Measurements from ENCODE around the gene DPP3.

DNA sequence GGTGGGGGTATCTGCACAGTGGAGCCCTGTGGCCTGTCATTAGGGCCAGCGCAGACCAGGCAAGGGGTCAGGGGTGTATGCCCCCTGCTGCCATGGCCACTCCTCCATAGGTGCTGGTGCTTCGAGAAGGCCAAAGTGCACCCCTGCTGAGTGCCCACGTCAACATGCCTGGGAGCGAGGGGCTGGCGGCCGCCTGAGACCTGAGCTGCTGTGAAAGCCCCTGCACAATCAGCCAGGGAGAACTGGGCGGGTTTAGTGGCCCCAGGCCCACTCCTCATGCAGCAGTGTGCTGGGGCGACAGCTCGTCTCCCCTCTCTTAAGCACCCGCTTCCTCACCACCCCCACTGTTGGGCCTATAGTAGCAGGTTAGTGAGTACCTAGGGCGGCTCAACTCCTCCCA lies 51.6 kb downstream of the DPP3 start:
- TF ChIP-seq, protein P1, sequence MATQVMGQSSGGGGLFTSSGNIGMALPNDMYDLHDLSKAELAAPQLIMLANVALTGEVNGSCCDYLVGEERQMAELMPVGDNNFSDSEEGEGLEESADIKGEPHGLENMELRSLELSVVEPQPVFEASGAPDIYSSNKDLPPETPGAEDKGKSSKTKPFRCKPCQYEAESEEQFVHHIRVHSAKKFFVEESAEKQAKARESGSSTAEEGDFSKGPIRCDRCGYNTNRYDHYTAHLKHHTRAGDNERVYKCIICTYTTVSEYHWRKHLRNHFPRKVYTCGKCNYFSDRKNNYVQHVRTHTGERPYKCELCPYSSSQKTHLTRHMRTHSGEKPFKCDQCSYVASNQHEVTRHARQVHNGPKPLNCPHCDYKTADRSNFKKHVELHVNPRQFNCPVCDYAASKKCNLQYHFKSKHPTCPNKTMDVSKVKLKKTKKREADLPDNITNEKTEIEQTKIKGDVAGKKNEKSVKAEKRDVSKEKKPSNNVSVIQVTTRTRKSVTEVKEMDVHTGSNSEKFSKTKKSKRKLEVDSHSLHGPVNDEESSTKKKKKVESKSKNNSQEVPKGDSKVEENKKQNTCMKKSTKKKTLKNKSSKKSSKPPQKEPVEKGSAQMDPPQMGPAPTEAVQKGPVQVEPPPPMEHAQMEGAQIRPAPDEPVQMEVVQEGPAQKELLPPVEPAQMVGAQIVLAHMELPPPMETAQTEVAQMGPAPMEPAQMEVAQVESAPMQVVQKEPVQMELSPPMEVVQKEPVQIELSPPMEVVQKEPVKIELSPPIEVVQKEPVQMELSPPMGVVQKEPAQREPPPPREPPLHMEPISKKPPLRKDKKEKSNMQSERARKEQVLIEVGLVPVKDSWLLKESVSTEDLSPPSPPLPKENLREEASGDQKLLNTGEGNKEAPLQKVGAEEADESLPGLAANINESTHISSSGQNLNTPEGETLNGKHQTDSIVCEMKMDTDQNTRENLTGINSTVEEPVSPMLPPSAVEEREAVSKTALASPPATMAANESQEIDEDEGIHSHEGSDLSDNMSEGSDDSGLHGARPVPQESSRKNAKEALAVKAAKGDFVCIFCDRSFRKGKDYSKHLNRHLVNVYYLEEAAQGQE (IDR thresholded peaks at IDR 0.05; ENCODE audit: low read depth) = no peak
- TF ChIP-seq CEBPB (IDR thresholded peaks at IDR 0.05) (no peak), FOXM1 (IDR thresholded peaks at IDR 0.05; ENCODE audit: borderline replicate concordance, low read depth) (no peak), EP300 (IDR thresholded peaks at IDR 0.05; ENCODE audit: borderline replicate concordance) (no peak), RAD21 (IDR thresholded peaks at IDR 0.05; ENCODE audit: low read depth) (no peak)
- TF ChIP-seq, protein P2, sequence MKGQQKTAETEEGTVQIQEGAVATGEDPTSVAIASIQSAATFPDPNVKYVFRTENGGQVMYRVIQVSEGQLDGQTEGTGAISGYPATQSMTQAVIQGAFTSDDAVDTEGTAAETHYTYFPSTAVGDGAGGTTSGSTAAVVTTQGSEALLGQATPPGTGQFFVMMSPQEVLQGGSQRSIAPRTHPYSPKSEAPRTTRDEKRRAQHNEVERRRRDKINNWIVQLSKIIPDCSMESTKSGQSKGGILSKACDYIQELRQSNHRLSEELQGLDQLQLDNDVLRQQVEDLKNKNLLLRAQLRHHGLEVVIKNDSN (IDR thresholded peaks at IDR 0.05) = no peak
